HepG2 (cell line): ENCODE measurements around the gene TVP23A. TPM values are rescaled to one million over a fixed set of nuclear protein-coding genes. Genes with fewer than 3 reads are reported as not detected.
A peak's percentile ranks its signal among the peaks of the same experiment; 100 is the strongest.

Source experiments
- ATF5 ChIP-seq: sonication (generic); formaldehyde crosslinking; IDR thresholded peaks from 2 replicates; pipeline ENCODE4 v1.4.0; 2020; ENCODE audit warnings: mild to moderate bottlenecking, low read depth, missing genetic modification reagents
- CREB1 ChIP-seq, 2 experiments: fragments of 450-650 bp in 1 of 2; IDR thresholded peaks; 2 replicates each; pipeline ENCODE4 v1.6.1; 2016 to 2017; ENCODE audit warnings: control low read depth in 1 of 2, mild to moderate bottlenecking in 1 of 2, missing compliant biosample characterization in 1 of 2, missing genetic modification characterization in 1 of 2
- NONO ChIP-seq, 2 experiments: fragments of 450-650 bp in 1 of 2; sonication (generic) in 1 of 2; formaldehyde crosslinking in 1 of 2; IDR thresholded peaks in 1 of 2; conservative IDR thresholded peaks in 1 of 2; 2 replicates each; pipeline versions ENCODE4 v1.6.1 to v1.8.0; 2017 to 2022; ENCODE audit warnings: mild to moderate bottlenecking in 1 of 2, missing genetic modification reagents in 1 of 2, moderate library complexity in 1 of 2
- PCBP2 ChIP-seq: fragments of 200-400 bp; formaldehyde crosslinking; optimal IDR thresholded peaks from 2 replicates; pipeline ENCODE3; 2018; ENCODE audit warnings: low read length, low read depth; ENCODE audit not compliant: poor library complexity, severe bottlenecking
- SKIL ChIP-seq: sonication (generic); formaldehyde crosslinking; IDR thresholded peaks from 2 replicates; pipeline ENCODE4 v1.8.0; 2022; ENCODE audit warnings: missing genetic modification reagents, mild to moderate bottlenecking, moderate library complexity, borderline replicate concordance
- SRY ChIP-seq: sonication (generic); formaldehyde crosslinking; IDR thresholded peaks from 2 replicates; pipeline ENCODE4 v1.8.0; 2022; ENCODE audit warnings: mild to moderate bottlenecking, missing genetic modification reagents
- THAP11 ChIP-seq: IDR thresholded peaks from 2 replicates; pipeline ENCODE4 v1.6.1; 2016; ENCODE audit warnings: missing biosample characterization, missing genetic modification reagents
- ZBTB40 ChIP-seq, 2 experiments: fragments of 450-650 bp in 1 of 2; sonication (generic) in 1 of 2; formaldehyde crosslinking in 1 of 2; IDR thresholded peaks; 2 replicates each; pipeline versions ENCODE4 v1.6.1 to v1.8.0; 2016 to 2022; ENCODE audit warnings: antibody characterized with exemption in 1 of 2, mild to moderate bottlenecking in 1 of 2, missing genetic modification reagents in 1 of 2
- ZNF10 ChIP-seq: sonication (generic); formaldehyde crosslinking; IDR thresholded peaks from 2 replicates; pipeline ENCODE4 v1.4.0; 2020; ENCODE audit warnings: mild to moderate bottlenecking, low read depth, missing genetic modification reagents, borderline replicate concordance
- ZNF280B ChIP-seq: sonication (generic); formaldehyde crosslinking; IDR thresholded peaks from 2 replicates; pipeline ENCODE4 v1.5.0; 2020; ENCODE audit warnings: missing genetic modification reagents, mild to moderate bottlenecking, borderline replicate concordance
- ZNF570 ChIP-seq: sonication (generic); formaldehyde crosslinking; IDR thresholded peaks from 2 replicates; pipeline ENCODE4 v1.4.0; 2020; ENCODE audit warnings: mild to moderate bottlenecking, missing genetic modification reagents, borderline replicate concordance
- ZNF776 ChIP-seq: sonication (generic); formaldehyde crosslinking; IDR thresholded peaks from 2 replicates; pipeline ENCODE4 v1.4.0; 2020; ENCODE audit warnings: mild to moderate bottlenecking, missing genetic modification reagents
- ZNF780A ChIP-seq: sonication (generic); formaldehyde crosslinking; IDR thresholded peaks from 2 replicates; pipeline ENCODE4 v1.8.0; 2022; ENCODE audit warnings: mild to moderate bottlenecking, missing genetic modification reagents, moderate library complexity
- polyA plus RNA-seq, 8 experiments: library from polyadenylated mRNA; depleted of rRNA in 3 of 8; stranded (reverse) in 7 of 8; unstranded in 1 of 8; fragments of >200 nt; fragmentation: Illumina TruSeq in 4 of 8; extraction: Trizol in 4 of 8; gene quantifications; 2 replicates each; pipeline versions ENCODE4 v1.2.1 to v1.2.3, GENCODE V29; 2011 to 2016; ENCODE audit warnings: low read depth in 4 of 8, missing spikeins in 1 of 8, mixed read lengths in 1 of 8; ENCODE audit not compliant: insufficient read depth in 1 of 8
- total RNA-seq, 5 experiments: library from RNA; depleted of rRNA; stranded (reverse); fragments of >200 nt; fragmentation: Illumina TruSeq; extraction: Trizol; gene quantifications; 2 replicates each; pipeline ENCODE4 v1.2.3, GENCODE V29; 2016; ENCODE audit warnings: low read depth in 1 of 5
- TF ChIP-seq, protein P1 (sequence below): sonication (generic); formaldehyde crosslinking; IDR thresholded peaks from 2 replicates; pipeline ENCODE4 v1.4.0; 2020; ENCODE audit warnings: mild to moderate bottlenecking, missing genetic modification reagents

The TVP23A gene
- total and polyA plus RNA-seq, 2 of the 13 experiments (the other 11 are each of a cell fraction or from before 2014, with no cell fraction given): not detected

GRCh38 chr16:10859020-10859419 lies 40.4 kb upstream of the TVP23A start (continued):
- TF ChIP-seq SKIL (CRISPR knock-in tag) (no peak), ZNF776 (CRISPR knock-in tag) (no peak), NONO (IDR thresholded peaks at IDR 0.05) (0 out of 2 replicates have a peak, but pooled peaks have one; percentile 71), NONO (CRISPR knock-in tag; conservative IDR thresholded peaks at IDR 0.05) (no peak), ZNF570 (no peak), ATF5 (no peak), SRY (CRISPR knock-in tag) (no peak), PCBP2 (no peak), ZNF10 (no peak), THAP11 (no peak), ZBTB40 (IDR thresholded peaks at IDR 0.05) (no peak), ZBTB40 (CRISPR knock-in tag; IDR thresholded peaks at IDR 0.05) (no peak), ZNF280B (CRISPR knock-in tag) (no peak), CREB1 (IDR thresholded peaks at IDR 0.05) (peak; percentile 89), CREB1 (CRISPR knock-in tag; IDR thresholded peaks at IDR 0.05) (no peak), ZNF780A (CRISPR knock-in tag) (0 out of 2 replicates have a peak, but pooled peaks have one; percentile 32)
- TF ChIP-seq, protein P1, sequence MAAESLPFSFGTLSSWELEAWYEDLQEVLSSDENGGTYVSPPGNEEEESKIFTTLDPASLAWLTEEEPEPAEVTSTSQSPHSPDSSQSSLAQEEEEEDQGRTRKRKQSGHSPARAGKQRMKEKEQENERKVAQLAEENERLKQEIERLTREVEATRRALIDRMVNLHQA (CRISPR knock-in tag): no peak
